T-helper 2 cell treated with Interferon-gamma antibody and Interleukin-4, amounts not matched to agents 5 μg/mL and 100 μg/mL, for 36 hours (primary cell): ENCODE results near the gene SERPINB5.
"Not testable (repeated sequence)": the region's sequence is repeated elsewhere in the genome, so short reads cannot be mapped to it uniquely, and the experiment has no call there.

ENCODE experiments used
- DNase-seq: peaks from one replicate; pipeline ENCODE4 v3.0.0; 2021; ENCODE audit warnings: low spot score
- H3K27ac Mint-ChIP-seq: one replicate; pipeline ENCODE4 v1.8.0; 2021; ENCODE audit warnings: mild to moderate bottlenecking, mixed read lengths
- H3K27me3 Mint-ChIP-seq: one replicate; pipeline ENCODE4 v1.8.0; 2021; ENCODE audit warnings: low read depth, mixed read lengths
- H3K36me3 Mint-ChIP-seq: one replicate; pipeline ENCODE4 v1.8.0; 2021; ENCODE audit warnings: low read depth, mixed read lengths
- H3K4me1 Mint-ChIP-seq: one replicate; pipeline ENCODE4 v1.8.0; 2021; ENCODE audit warnings: low read depth, mixed read lengths
- H3K4me3 Mint-ChIP-seq: one replicate; pipeline ENCODE4 v1.8.0; 2022; ENCODE audit warnings: mild to moderate bottlenecking, moderate library complexity, mixed read lengths
- H3K9me3 Mint-ChIP-seq: one replicate; pipeline ENCODE4 v1.8.0; 2021; ENCODE audit warnings: mixed read lengths

Gene SERPINB5

GRCh38 chr18:63451799-63452660 lies 24.7 kb upstream of the SERPINB5 start:
- Mint-ChIP-seq H3K9me3 (no peaks in the 10 kb centered on the region), H3K4me1 (no peaks in the 10 kb centered on the region), H3K27ac (no peak overlapping the region), H3K36me3 (no peaks in the 10 kb centered on the region), H3K27me3 (peaks cover 3% of the 10 kb centered on the region), H3K4me3 (no peak overlapping the region)
- no peak for DNase-seq

GRCh38 chr18:63452751-63453150 lies 24.0 kb upstream of the SERPINB5 start:
- not testable (repeated sequence) for H3K27me3 Mint-ChIP-seq, H3K27ac Mint-ChIP-seq, DNase-seq, H3K4me1 Mint-ChIP-seq, H3K4me3 Mint-ChIP-seq, H3K9me3 Mint-ChIP-seq, H3K36me3 Mint-ChIP-seq

- Mint-ChIP-seq H3K27ac (no peak overlapping the region), H3K27me3 (peaks cover 3% of the 10 kb centered on the region), H3K4me3 (no peak overlapping the region), H3K4me1 (no peaks in the 10 kb centered on the region), H3K9me3 (no peaks in the 10 kb centered on the region), H3K36me3 (no peaks in the 10 kb centered on the region)
- DNase-seq: no peak
These were observed 22.3 kb upstream of the SERPINB5 start for GRCh38 chr18:63454497-63454896.

- H3K27me3 Mint-ChIP-seq: peaks cover 16% of the 10 kb centered on the region
- no peak overlapping the region for H3K27ac Mint-ChIP-seq
- H3K9me3 Mint-ChIP-seq: no peaks in the 10 kb centered on the region
- H3K4me1 Mint-ChIP-seq: no peaks in the 10 kb centered on the region
- no peaks in the 10 kb centered on the region for H3K36me3 Mint-ChIP-seq
- H3K4me3 Mint-ChIP-seq: no peak overlapping the region
- no peak for DNase-seq
These were observed 18.8 kb upstream of the SERPINB5 start for GRCh38 chr18:63457977-63458376.

- Mint-ChIP-seq H3K4me1 (no peaks in the 10 kb centered on the region), H3K36me3 (no peaks in the 10 kb centered on the region), H3K27me3 (peaks cover 30% of the 10 kb centered on the region), H3K9me3 (no peaks in the 10 kb centered on the region), H3K27ac (no peak overlapping the region), H3K4me3 (no peak overlapping the region)
- DNase-seq: no peak
These were observed 16.3 kb upstream of the SERPINB5 start for GRCh38 chr18:63460414-63460813.

- no peaks in the 10 kb centered on the region for H3K4me1 Mint-ChIP-seq
These were observed 12.3 kb upstream of the SERPINB5 start for GRCh38 chr18:63464434-63464833.

GRCh38 chr18:63465059-63465458 lies 11.7 kb upstream of the SERPINB5 start:
- Mint-ChIP-seq H3K4me3 (no peak overlapping the region), H3K36me3 (no peaks in the 10 kb centered on the region), H3K4me1 (no peaks in the 10 kb centered on the region), H3K27ac (no peak overlapping the region), H3K27me3 (peaks cover 32% of the 10 kb centered on the region), H3K9me3 (no peaks in the 10 kb centered on the region)
- no peak for DNase-seq

More at GRCh38 chr18:63464434-63464833, 12.3 kb upstream of the SERPINB5 start:
- Mint-ChIP-seq H3K27me3 (peaks cover 32% of the 10 kb centered on the region), H3K9me3 (no peaks in the 10 kb centered on the region), H3K36me3 (no peaks in the 10 kb centered on the region), H3K27ac (no peak overlapping the region), H3K4me3 (no peak overlapping the region)
- no peak for DNase-seq

- H3K36me3 Mint-ChIP-seq: no peaks in the 10 kb centered on the region
- no peak for DNase-seq
- peaks cover 25% of the 10 kb centered on the region for H3K27me3 Mint-ChIP-seq
- no peaks in the 10 kb centered on the region for H3K9me3 Mint-ChIP-seq
- H3K27ac Mint-ChIP-seq: no peak overlapping the region
- no peaks in the 10 kb centered on the region for H3K4me1 Mint-ChIP-seq
- H3K4me3 Mint-ChIP-seq: no peak overlapping the region
These were observed 9.1 kb upstream of the SERPINB5 start for GRCh38 chr18:63467699-63468098.

- no peak overlapping the region for H3K4me3 Mint-ChIP-seq
- no peaks in the 10 kb centered on the region for H3K36me3 Mint-ChIP-seq
- no peaks in the 10 kb centered on the region for H3K4me1 Mint-ChIP-seq
- peaks cover 19% of the 10 kb centered on the region for H3K27me3 Mint-ChIP-seq
- no peak for DNase-seq
- H3K27ac Mint-ChIP-seq: no peak overlapping the region
- no peaks in the 10 kb centered on the region for H3K9me3 Mint-ChIP-seq
These were observed 8.2 kb upstream of the SERPINB5 start for GRCh38 chr18:63468575-63468974.

GRCh38 chr18:63470751-63471150 lies 6.0 kb upstream of the SERPINB5 start:
- Mint-ChIP-seq H3K36me3 (no peaks in the 10 kb centered on the region), H3K27me3 (peaks cover 20% of the 10 kb centered on the region), H3K4me3 (no peak overlapping the region), H3K4me1 (no peaks in the 10 kb centered on the region), H3K9me3 (no peaks in the 10 kb centered on the region), H3K27ac (no peak overlapping the region)
- DNase-seq: no peak

- Mint-ChIP-seq H3K36me3 (no peaks in the 10 kb centered on the region), H3K27ac (no peak overlapping the region), H3K27me3 (peaks cover 16% of the 10 kb centered on the region), H3K4me3 (no peak overlapping the region), H3K9me3 (no peaks in the 10 kb centered on the region), H3K4me1 (no peaks in the 10 kb centered on the region)
- DNase-seq: no peak
These were observed 4.4 kb upstream of the SERPINB5 start for GRCh38 chr18:63472380-63472779.

- H3K4me3 Mint-ChIP-seq: no peak overlapping the region
- H3K9me3 Mint-ChIP-seq: no peaks in the 10 kb centered on the region
- DNase-seq: no peak
- peaks cover 22% of the 10 kb centered on the region for H3K27me3 Mint-ChIP-seq
- no peaks in the 10 kb centered on the region for H3K36me3 Mint-ChIP-seq
- H3K4me1 Mint-ChIP-seq: no peaks in the 10 kb centered on the region
- H3K27ac Mint-ChIP-seq: no peak overlapping the region
These were observed 442 bp downstream of the SERPINB5 start for GRCh38 chr18:63477200-63477599.

- Mint-ChIP-seq H3K27me3 (peaks cover 21% of the 10 kb centered on the region), H3K27ac (no peak overlapping the region), H3K4me3 (no peak overlapping the region), H3K36me3 (no peaks in the 10 kb centered on the region), H3K4me1 (no peaks in the 10 kb centered on the region), H3K9me3 (no peaks in the 10 kb centered on the region)
- DNase-seq: no peak
These were observed 1.2 kb downstream of the SERPINB5 start for GRCh38 chr18:63477968-63478367.

GRCh38 chr18:63479826-63480225 lies 3.1 kb downstream of the SERPINB5 start:
- no peak overlapping the region for H3K27ac Mint-ChIP-seq
- H3K9me3 Mint-ChIP-seq: no peaks in the 10 kb centered on the region
- DNase-seq: no peak
- no peak overlapping the region for H3K4me3 Mint-ChIP-seq
- no peaks in the 10 kb centered on the region for H3K36me3 Mint-ChIP-seq
- H3K4me1 Mint-ChIP-seq: no peaks in the 10 kb centered on the region
- peaks cover 14% of the 10 kb centered on the region for H3K27me3 Mint-ChIP-seq

- Mint-ChIP-seq H3K9me3 (no peaks in the 10 kb centered on the region), H3K4me1 (no peaks in the 10 kb centered on the region), H3K36me3 (no peaks in the 10 kb centered on the region), H3K27me3 (peaks cover 12% of the 10 kb centered on the region), H3K27ac (no peak overlapping the region), H3K4me3 (no peak overlapping the region)
- DNase-seq: no peak
These were observed 3.7 kb downstream of the SERPINB5 start for GRCh38 chr18:63480476-63480875.
